IPS-NIHi7 (cell line): Measurements from ENCODE around the gene CDCA7L.

ENCODE experiments used
- DNase-seq: peaks from one replicate; pipeline ENCODE4 v3.0.0; 2012; ENCODE audit warnings: mixed read lengths; ENCODE audit errors: extremely low spot score

CDCA7L gene, protein sequence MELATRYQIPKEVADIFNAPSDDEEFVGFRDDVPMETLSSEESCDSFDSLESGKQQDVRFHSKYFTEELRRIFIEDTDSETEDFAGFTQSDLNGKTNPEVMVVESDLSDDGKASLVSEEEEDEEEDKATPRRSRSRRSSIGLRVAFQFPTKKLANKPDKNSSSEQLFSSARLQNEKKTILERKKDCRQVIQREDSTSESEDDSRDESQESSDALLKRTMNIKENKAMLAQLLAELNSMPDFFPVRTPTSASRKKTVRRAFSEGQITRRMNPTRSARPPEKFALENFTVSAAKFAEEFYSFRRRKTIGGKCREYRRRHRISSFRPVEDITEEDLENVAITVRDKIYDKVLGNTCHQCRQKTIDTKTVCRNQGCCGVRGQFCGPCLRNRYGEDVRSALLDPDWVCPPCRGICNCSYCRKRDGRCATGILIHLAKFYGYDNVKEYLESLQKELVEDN

DNA sequence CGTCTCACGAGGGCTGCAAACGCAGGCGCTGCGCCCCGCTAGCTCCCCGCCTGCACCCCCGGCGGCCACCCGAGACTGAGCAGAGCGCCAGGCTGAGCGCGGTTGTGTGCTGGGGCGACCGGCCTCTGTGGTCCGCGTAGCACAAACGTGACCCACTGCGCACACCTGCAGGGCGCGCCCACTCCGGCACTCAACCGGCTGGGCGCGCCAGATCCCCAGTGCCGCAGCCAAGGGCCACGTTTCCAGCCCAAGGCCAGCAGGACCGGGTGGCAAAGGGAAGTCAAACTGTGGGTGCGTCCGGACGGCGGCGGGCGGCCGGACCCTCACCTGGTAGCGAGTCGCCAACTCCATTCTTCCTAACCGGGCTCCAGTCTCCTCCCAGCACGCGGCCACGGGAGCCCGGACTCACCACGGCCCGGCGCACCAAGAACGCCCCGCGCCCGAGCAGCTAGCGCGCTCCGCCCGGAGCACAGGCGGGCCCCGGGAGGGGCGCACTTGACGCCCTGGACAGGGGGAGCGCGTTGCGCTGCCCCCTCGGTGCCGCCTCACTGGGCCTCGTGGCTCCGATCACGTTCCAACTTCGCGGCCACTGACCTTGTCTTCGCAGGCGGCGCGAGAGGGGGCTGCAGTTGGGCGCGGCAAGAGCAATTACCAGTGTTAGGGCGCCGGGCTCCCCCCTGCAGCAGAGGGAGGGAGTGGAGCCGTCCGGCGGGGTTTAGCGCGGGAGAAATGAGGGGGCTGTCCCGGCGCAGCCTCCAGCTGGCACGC lies at the start of gene CDCA7L:
TSS of gene CDCA7L (minus strand) at position 446 of the 768 bp plus-strand sequence. CDS start at position 351, 95 bp downstream.
- peak; percentile 86 for DNase-seq

DNA sequence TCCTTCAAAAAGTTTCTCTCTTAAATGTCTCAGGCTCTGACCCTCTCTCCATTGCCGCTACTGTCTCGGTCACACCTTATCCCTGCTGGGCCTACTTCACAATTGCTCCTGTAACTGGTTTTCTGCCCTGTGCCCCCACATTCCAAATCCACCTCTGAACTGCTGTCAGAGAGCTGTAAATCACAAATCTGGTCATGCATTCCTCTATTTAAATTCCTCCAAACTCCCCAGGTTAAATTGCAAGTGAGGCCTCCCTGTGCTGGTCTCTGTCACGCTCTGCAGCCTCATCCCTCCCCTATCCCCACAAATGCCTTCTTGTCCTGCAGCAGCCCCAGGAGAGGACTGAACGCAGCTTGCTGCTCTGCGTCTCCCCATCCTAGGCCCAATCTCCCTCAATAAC lies 40.4 kb upstream of the CDCA7L start:
- no peak for DNase-seq

DNA sequence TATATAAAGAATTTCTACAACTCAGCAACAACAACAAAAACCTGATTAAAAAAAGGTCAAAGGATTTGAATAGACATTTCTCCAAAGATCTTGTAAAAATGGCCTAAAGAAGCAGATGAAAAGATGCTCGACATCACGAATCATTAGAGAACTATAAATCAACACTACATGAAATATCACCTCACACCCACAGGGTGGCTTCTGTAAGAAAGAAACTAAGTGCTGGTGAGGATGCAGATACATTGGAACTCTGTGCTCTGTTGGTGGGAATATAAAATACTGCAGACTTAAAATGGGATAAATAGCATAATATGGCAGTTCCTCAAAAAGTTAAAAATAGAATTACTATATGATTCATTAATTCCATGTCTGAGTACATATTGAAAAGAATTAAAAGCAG lies 38.3 kb upstream of the CDCA7L start:
- DNase-seq, result no peak

DNA sequence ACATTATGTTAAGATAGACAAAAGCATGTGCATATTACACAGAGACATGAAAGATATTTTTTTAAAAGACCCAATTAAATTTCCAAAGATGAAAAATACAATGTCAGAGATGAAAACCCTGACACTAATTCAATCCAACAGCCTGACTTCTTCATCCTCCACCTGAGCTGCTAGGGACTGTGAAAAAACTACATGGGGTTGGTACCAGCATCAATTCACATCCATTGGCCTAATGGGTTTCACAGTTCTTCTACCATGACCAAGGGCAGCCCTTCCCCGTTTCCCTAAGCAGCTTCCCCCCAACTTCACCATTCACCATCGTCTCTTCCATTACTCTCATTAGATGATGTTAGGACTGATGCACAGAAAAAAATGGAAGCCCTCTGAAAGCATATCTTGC lies 37.4 kb upstream of the CDCA7L start:
- no peak for DNase-seq

DNA sequence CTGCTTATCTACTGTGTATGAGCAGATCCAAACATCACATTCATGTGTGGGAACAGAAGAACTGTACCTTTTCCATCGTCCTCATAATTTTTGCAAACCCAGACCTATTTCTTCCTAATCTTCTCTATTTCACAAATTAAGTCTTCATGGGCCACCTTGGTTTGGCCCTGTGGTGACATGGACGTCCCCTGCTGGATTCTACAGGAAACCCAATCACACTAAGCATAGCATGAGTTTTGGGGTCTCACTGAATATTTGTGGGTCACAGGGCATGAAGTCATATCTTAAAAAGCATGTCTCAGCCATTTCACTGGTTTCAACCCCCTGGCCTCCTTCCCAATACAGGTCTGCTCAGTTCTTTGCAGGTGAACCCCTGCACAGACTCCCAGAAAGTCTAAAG lies 35.8 kb upstream of the CDCA7L start:
- no peak for DNase-seq

DNA sequence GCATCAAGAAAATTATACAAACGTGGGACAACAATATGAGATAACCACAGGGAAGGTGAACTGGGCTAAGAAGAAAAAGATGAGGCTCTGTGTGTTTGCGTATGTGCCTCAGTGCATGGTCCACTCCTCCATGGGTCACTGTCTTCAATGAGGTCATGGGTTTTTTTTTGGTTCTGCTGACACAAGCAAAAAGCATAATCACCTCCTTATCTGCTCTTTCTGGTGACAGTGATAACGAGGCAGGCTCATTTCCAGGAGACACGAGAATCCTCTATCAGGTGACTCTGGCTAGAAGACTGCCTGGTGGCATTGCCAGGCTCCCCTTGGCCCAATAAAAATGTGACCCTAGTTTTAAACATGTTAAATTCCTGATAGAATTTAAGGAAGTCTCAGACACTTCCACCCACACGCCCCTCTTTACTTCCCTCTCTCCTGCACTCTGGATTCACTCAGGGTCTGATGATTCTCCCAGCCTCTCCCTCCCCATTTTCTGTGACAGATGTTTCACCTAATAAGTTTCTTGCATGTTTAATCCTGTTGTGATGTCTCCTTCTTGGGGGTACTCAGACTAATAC lies 35.3 kb upstream of the CDCA7L start:
- no peak for DNase-seq

DNA sequence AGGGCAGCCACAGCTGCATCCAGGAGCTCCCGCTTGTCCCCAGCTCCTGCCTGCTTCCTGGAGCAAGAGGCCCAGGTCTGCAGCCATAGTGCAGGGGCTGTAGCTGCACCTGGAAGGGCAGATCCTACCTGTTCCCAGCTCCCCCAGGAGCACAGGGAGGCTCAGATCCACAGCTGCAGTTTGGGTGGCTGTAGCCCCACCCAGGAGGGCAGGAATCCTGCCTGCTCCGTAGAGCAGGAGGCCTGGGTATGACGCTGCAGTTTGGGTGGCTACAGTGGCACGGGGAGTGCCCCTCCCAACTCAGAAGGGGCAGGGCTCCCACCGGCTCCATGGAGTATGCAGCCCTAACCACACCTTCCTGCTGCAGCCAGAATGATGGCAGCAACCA lies 26.7 kb upstream of the CDCA7L start:
- DNase-seq, result no peak

DNA sequence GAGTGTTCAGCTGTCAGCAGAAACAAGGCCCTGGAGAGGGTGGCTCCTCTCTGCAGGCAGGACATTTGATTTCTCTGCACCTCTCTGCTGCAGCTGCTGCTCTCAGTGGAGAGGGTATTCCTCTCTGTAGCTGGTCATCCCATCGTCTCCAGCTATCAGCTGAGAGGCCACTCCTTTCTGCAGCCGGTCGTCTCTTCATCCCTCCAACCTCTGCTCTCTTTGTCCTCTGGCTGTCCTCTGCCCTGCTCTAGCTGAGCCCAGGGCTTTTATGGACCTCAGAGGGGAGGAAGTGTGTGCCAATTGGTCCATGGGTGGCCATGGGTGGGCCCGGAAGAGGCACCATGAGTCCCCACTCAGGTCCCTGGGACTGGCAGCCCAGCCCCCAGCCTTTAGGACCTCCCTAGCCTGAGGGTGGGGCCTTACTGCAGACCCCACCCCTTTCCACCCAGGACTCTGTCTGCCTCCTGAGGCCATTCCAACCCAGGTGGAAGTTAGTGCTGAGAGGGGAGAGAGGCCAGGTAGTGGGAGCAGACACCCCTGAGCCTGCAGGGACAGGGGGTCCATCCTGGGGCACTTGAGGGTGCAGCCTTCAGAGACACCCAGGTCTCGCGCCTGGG lies 26.2 kb upstream of the CDCA7L start:
- DNase-seq, result no peak

DNA sequence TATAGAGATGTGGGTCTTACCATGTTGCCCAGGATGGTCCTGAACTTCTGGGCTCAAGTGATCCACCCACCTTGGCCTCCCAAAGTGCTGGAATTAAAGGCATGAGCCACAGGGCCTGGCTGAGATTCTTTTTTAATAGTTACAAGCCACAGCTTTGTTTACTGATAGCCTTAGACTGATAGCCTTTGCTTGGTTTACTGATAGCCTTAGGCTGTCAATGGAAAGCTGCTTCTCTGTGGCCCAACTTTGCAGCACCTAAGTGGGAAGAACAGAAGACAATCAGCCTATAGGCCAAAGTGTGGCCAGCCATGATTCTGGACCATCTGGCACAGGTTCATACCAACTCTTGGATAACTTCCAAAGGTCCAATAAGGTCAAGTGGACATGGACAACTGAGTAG lies 24.1 kb upstream of the CDCA7L start:
- DNase-seq, result no peak

DNA sequence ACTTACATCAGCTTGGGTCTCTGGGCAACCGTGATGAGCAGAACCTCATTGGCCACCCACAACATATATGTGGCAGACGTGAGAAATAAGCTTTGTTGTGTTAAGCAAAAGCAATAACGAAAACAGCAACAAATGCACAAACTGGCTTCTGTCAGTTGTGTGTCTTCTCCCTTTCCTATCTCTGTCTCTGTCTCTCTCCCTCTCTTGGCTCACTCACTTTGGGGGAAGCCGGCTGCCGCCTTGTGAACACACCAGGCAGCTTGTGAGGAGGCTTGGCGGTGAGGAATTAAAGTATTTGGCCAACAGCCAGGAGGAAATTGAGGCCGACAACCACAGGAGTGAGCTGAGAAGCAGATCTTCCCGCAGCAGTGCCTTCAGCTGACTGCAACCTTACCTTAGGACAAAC lies 21.9 kb upstream of the CDCA7L start:
- DNase-seq, result no peak

DNA sequence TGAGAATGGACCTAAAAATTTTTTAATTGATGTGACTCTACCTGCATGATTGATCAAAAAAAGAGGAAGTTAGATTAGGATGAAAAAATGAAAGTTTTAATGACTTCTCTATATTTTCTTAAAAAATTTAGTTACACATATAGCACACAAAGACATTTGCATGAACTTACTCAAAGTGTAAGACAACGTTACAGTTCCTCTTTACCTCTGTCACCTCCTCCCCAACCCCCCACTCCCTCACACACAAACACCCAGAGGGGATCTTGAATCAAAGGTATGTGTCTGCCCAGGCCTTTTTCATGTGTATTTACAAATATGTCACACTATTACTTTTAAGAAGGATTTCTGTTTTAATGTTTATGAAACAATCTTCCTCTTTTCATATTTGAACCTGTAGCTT lies 20.6 kb upstream of the CDCA7L start:
- DNase-seq, result no peak

DNA sequence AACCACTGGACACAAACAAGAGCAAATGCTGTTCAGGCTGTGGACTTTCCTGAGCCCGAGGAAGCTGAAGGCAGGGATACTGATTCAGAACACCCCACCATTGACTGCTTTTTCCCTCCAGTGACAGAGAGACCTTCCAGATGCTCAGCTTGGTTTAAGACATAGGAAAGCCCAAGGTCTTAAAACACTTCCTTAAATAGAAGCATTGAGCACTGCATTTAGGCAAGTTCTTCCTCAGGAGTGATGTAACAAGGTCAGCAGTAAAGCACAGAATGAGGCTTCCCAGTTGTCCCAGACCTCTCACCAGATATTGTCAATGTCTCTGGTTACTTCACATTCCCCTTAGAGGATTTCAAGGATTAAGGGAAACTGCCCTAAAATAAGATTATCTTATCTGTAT lies 19.6 kb upstream of the CDCA7L start:
- no peak for DNase-seq

DNA sequence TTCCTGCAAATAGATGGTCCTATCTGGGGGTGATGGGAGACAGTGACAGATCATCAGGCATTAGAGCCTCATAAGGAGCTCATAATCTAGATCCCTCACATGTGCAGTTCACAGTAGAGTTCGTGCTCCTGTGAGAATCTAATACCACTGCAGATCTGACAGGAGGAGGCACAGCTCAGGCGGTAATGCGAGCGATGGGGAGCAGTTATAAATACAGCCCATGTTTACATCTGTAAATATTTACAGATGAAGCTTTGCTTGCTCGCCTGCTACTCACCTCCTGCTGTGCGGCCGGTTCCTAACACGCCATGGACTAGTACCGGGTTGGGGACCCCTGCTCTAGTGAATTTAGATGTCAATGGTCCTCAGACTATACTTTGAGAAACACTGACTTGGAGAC lies 17.0 kb upstream of the CDCA7L start:
- DNase-seq, result no peak

DNA sequence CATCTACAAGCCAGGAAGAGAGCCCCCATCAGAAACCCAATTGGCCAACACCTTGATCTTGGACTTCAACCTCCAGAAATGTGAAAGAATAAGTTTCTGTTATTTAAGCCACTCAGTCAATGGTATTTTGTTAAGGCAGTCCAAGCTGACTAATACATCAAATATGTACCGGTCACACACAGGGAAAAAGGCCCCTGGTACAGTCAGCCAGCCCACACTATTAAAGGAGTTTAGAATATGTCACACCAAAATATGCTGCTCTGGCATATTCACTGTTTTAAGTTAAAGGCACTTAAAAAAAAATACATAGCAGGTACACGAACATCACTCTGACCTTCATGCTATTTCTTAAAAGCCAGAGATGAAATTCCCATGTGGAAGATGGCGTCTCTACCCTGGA lies 15.2 kb upstream of the CDCA7L start:
- no peak for DNase-seq

DNA sequence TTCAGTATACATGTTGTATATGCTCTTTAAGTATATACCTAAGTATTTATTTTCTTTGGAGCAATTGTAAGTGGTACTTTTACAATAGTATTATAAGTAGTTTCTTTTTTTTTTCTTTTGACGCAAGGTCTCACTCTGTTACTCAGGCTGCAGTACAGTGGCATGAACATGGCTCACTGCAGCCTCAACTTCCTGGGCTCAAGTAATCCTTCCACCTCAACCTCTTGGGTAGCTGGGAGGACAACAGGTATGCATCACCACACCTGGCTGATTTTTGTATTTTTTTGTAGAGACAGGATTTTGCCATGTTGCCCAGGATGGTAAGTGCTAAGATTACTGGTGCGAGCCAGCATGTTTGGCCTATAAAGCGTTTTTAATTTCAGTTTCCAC lies 13.7 kb upstream of the CDCA7L start:
- DNase-seq, result no peak

DNA sequence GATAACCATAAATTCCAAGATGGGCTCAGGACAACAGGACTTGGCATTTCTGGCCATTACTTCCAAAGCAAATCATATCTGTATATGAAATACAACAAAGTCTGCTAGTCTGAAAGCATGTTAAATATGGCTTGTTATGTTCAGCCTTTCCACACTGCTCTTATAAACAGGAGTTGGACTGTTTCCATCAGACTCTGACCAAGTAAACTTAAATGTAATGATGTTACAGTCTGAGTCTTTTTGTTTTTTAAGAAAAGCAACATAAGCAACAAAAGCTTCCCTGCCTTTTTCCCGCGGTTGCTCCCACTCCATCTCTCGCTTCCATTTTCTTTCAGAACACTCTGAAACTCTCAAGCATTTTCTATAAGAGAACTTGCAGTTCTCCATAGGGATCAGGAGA lies 8.1 kb upstream of the CDCA7L start:
- DNase-seq, result no peak

DNA sequence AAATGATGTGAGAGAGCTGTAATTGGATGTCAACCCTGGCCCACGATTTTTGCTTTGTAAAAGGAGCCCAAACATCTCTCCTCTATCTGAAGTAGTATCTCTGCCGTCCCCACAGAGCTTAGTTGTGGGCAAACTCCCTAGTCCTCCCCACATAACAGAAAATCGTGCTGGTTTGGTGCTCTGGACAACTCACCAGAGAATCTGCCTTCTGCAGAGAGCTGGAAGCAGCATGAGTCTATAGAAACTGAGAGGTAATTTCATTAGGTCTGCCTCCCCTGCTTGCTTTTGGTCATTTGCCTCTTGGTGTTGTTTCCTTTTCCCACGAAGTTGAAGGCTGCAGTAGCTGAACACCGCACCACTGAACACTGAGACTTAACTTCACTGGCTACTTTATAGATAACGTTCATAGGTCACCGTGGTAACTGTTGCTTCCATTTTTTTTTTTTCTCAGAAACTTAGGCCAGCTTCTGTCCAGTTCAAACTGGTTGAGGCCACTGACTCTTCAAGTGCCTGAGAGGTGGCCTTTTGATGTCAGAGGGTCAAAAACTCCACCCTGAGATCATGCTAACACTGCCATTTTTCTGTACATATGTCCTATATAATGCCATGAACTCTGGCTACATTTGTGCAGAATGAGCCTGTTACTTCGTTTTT lies 3.3 kb upstream of the CDCA7L start:
- DNase-seq, result no peak

DNA sequence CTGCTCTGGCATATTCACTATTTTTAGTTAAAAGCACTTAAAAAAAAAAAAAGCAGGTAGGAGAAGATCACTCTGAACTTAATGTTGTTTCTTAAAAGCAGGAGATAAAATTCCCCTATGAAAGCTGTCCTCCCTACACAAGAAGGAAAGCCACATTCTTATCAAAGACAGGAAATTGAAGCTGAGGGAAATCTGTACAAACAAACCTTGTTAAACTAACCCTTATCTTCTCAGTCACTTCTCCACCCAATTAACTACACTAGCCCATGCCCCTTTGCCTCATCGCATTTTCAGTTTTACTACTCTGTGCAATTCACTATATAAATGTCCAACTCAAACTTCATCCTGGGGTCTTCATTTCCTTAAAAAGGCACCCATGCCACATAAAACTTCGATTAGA lies 2.7 kb upstream of the CDCA7L start:
- no peak for DNase-seq

DNA sequence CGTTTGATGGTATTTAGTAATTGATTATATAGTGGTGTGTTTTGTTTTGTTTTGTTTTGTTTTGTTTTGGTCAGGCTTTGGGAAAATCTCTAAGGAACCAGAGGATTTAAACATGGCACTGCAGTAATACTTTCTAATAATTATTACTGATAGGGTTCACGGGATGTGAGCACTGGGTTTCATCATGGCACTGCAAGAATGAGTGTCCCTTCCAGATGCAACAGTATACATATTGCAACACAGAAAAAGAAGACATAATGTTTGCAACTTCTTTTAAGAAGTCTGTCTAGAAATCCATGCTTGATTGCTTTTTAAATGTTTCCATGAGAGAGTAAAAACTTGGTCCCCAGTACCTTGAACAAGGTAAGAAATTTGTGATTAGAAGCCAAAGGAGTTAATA lies 2.2 kb upstream of the CDCA7L start:
- DNase-seq, result no peak

DNA sequence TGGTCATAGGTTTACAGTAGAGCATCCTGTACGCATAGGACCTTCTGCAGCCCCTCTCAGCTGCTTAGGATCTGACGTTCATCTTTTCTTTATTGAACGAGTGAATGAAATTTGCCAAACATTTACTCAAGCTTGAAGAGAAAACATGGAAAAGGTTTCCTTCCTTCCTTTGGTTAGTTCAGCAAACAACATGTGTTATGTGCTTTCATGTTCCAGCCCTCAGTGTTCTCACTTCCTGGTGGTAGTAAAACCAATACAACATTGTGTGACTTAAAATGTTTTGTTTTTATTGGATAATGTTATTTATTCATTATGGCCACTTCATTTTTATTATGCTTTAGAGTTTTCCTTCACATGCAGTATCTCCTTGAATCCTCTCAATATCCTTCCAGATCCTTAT lies 1.4 kb upstream of the CDCA7L start:
- no peak for DNase-seq

DNA sequence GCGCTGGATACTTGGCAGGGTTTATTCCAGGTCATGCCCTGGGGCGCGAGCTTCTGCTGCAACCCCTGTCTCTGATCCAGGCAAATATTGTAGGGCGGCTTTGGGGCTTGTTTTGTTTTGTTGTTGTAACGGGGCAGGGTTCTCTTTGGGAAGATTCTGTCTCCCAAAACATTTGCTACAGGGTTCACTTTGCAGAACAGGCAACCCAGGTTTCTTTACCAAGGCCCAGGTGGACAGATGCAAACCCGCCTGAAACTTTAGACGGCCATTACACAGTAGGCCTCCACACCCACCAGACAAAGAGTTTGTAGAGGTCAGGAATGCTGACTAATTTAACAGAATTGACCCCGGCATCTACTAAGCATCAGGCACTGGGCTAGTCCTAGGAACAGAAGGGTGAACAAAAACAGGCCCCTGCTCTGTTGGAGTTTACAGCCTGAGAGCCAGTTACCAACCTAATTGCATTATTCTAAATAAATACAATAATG lies 567 bp upstream of the CDCA7L start:
- DNase-seq, result no peak
